Raji (cell line): ENCODE results near the gene TTYH2.

Experiments
- POLR2A ChIP-seq: IDR thresholded peaks from 2 replicates; pipeline ENCODE4 v1.6.1; 2011; ENCODE audit warnings: low read depth, low read length, control low read depth; ENCODE audit not compliant: insufficient read depth

Gene TTYH2

GRCh38 chr17:74304184-74304583 lies 90.8 kb downstream of the TTYH2 start:
- TF ChIP-seq POLR2A = no peak

- no peak for TF ChIP-seq POLR2A
Measured at GRCh38 chr17:74305865-74306654, 92.7 kb downstream of the TTYH2 start.

GRCh38 chr17:74307984-74308773 lies 94.8 kb downstream of the TTYH2 start:
- no peak for TF ChIP-seq POLR2A

- TF ChIP-seq POLR2A = no peak
Measured at GRCh38 chr17:74309902-74310301, 96.5 kb downstream of the TTYH2 start.
